A549 (cell line): ENCODE measurements around the gene SPPL3.

Experiments
- CTCF ChIP-seq: fragments of >200 bp; sonication (Bioruptor Twin); formaldehyde crosslinking; IDR thresholded peaks from 3 replicates; pipeline ENCODE4 v1.5.1; 2016
- EP300 ChIP-seq, 2 experiments: fragments of >200 bp; sonication (Bioruptor Twin); formaldehyde crosslinking; IDR thresholded peaks; 2 replicates in 1 of 2; 3 replicates in 1 of 2; pipeline ENCODE4 v1.6.1; 2016 to 2017
- ESRRA ChIP-seq: fragments of 150-350 bp; IDR thresholded peaks from 2 replicates; pipeline ENCODE4 v1.6.1; 2014; ENCODE audit warnings: mild to moderate bottlenecking, low read length, borderline replicate concordance
- HOXA7 ChIP-seq: fragments of 250-450 bp; sonication (Bioruptor Pico); IDR thresholded peaks from 2 replicates; pipeline ENCODE4 v1.5.0; 2020; ENCODE audit warnings: mild to moderate bottlenecking, moderate library complexity
- JUN ChIP-seq, 2 experiments: fragments of >200 bp; sonication (Bioruptor Twin); formaldehyde crosslinking; IDR thresholded peaks; 2 replicates in 1 of 2; 3 replicates in 1 of 2; pipeline ENCODE4 v1.6.1; 2016 to 2017

- TF ChIP-seq HOXA7 (no peak), CTCF (no peak), EP300 (IDR thresholded peaks at IDR 0.05) (no peak), JUN (IDR thresholded peaks at IDR 0.05) (no peak), ESRRA (no peak)
Measured at GRCh38 chr12:120774169-120774916, 129.8 kb downstream of the SPPL3 start.
